Stimulated activated CD4-positive, alpha-beta T cell treated with anti-CD3 and anti-CD28 coated beads, Interleukin-1b, Interleukin-23, amount 100 ng/mL, for 24 hours (primary cell): ENCODE data around the gene ZNF579.

ENCODE experiments used
- DNase-seq, 4 experiments: peaks; one replicate each; pipeline ENCODE4 v3.0.0-alpha.2; 2020; ENCODE audit warnings: low read depth in 4 of 4, low spot score in 1 of 4

ZNF579 gene

DNA sequence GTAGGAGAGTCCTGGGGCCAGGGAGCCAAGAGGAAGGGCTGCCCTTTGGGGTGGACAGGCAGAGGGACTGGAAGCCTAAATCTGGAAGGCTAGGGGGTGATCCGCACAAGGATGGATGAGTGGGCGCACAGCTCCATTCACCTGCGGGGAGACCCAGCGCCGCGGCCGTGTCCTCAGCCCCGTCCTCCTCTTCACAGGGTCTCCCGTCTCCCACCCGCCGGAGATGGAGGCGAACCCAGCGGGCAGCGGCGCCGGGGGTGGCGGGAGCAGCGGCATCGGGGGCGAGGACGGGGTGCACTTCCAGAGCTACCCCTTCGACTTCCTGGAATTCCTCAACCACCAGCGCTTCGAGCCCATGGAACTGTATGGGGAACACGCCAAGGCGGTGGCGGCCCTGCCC, 32.7 kb upstream of the ZNF579 start:
- no peak for DNase-seq

DNA sequence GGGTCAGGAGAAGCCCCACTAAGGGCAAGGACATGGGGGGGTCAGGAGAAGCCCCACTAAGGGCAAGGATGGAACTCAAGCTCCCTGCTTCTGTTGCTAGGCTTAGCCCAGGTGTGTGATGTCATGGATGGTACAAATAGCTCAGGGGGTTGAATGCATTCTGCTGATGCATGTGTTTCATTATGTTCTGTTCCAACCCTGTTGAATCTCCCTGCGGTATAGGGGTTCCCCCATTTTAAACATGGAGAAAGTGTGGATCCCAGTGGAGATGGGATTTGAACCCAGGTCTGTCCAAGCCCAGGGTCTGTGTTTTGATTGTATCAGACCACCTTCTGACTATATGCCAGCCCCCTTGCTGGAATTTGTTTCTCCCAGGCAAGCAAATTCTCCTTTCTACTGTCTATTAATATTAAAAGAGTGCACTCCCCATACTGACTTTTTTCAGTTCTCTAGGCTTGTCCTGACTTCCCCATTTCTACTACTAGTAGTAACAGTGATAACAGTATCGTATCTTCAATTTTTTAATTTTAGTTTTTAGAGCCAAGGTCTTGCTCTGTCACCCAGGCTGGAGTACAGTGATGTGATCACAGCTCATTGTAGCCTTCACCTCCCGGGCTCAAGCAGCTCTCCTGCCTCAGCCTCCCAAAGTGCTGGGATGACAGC, 31.5 kb upstream of the ZNF579 start:
- DNase-seq, result no peak

- DNase-seq, result no peak
Observed at GRCh38 chr19:55611300-55611982, 30.8 kb upstream of the ZNF579 start.

DNA sequence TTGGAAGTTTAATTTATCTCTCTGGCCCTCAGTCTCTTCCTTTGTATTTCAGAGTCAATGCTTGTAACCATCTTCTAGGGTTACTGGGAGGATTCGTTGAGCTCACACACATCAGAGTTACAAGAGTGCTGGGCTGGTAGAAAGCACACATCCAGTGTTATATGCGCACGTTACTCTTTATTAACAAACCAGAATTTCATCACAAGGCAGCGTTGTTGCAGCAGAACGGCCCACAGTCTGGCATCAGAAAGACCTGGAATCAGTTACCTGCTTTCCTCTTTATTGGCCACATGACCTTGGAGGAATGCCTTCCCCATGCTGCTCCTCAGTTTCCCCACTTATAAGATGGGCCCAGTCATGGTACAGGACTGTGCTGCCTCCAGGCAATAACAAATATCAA, 28.7 kb upstream of the ZNF579 start:
- no peak for DNase-seq

- DNase-seq, result no peak
Observed at GRCh38 chr19:55606817-55607216, 26.2 kb upstream of the ZNF579 start.

DNA sequence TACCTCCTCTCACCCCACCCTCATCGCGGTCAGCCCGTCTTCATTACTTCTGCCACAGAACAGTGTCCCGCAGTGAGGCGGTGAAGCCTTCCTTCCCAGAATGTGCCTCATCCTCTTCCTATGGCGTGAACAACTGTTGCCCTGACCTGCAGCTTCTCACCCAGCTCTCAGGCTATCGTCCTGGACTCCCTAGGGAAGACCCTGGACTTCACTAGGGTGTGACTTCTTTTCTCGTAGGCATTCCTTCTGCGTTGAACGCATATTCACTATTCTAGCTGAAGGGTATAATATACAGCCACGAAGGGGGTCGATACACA, 25.8 kb upstream of the ZNF579 start:
- no peak for DNase-seq

DNA sequence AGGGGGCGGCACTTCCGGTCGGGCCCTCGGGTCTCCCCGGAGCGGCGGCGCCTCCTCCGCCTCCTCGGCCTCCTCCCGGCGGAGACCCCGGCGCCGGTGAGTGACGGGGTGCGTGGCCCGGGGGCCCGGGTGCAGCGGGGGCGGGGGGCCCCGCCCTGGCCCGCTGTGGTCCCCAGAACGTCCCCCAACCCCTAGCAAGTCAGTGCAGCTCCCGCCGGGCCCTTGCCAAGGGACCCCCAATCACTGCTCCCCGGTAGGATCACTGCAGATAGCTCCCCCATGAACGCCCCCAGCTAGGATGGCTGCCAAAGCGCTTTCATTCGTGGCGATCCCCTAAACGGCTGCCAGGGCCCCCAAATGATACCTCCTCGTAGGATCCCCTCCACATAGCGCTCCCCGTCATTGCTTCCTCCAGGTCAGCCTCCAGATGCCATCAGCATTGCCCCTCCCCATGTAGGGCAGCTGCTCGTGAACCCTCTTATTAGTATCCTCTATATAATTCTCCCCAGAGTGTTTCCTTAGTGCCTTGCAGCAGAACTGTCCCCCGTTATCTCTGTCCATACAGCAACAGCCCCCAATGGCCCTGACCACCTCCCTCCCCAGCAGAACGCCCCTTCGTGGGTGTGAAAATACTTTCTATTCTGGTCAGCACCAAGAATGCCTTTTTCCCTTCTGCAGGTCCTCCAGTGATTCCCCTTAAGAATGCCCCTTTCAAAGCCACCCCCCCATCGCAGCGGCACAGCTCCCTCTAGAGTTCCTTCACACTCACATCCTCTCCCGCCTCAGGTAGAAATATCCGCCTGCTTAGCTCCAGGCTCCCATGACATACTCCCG, 25.2 kb upstream of the ZNF579 start, which contains the start of gene ZNF865:
Gene ZNF865, plus strand, starts transcription at position 11 of the 834 bp plus-strand sequence. CDS start 7,972 bp downstream, outside the sequence.
- peak in 2 of 4 experiments; percentile 59 to 65 for DNase-seq

DNA sequence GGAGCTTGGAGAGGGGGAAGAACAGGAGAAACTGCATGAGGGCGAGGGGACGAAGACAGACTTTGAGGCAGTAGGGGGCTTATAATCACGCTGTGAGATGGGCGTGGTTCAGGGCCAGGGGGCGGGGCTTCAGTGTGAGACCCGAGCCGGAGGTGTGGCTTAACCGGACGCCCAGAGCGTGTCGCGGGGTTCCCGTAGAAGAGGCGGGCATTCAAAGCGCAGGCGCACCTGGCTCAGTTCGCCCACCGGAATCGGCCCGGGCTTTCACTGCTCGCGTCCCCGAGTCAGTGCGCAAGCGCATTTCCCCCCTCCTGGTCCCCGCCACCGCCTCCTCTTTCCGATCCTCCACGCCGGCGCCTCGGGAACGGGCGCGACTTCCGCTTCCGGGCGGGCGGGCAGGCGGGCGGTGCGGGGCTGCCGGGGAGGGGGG, 24.6 kb upstream of the ZNF579 start:
- peak; percentile 97 to 99 (median 98) for DNase-seq

GRCh38 chr19:55603581-55604292, 23.1 kb upstream of the ZNF579 start:
- DNase-seq, result no peak

- DNase-seq, result no peak
Observed at GRCh38 chr19:55603115-55603514, 22.5 kb upstream of the ZNF579 start.

DNA sequence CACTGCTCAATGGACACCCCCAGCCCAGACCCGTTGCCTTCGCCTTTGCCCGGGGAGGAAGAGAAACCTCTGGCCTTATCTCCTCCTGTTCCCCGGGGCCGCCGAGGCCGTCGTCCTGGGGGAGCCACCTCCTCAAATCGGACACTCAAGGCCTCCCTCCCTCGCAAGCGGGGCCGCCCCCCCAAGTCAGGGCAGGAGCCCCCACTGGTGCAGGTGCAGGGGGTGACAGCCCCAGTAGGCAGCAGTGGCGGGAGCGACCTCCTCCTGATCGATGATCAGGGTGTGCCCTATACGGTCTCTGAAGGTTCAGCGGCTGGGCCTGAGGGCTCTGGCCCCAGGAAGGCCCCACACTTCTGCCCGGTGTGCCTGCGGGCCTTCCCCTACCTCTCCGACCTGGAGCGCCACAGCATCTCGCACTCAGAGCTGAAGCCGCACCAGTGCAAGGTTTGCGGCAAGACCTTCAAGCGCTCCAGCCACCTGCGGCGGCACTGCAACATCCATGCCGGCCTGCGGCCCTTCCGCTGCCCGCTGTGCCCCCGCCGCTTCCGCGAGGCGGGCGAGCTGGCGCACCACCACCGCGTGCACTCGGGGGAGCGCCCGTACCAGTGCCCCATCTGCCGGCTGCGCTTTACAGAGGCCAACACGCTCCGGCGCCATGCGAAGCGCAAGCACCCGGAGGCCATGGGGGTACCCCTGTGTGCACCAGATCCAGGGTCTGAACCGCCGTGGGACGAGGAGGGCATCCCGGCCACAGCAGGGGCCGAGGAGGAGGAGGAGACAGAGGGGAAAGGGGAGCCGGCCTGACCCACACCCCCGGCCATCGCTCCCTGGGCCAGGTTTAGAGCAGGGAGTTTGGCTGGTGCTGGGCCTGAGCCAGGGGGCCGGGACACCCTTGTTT, 21.7 kb upstream of the ZNF579 start:
- DNase-seq, result no peak

- no peak for DNase-seq
Observed at GRCh38 chr19:55601084-55601483, 20.4 kb upstream of the ZNF579 start.

DNA sequence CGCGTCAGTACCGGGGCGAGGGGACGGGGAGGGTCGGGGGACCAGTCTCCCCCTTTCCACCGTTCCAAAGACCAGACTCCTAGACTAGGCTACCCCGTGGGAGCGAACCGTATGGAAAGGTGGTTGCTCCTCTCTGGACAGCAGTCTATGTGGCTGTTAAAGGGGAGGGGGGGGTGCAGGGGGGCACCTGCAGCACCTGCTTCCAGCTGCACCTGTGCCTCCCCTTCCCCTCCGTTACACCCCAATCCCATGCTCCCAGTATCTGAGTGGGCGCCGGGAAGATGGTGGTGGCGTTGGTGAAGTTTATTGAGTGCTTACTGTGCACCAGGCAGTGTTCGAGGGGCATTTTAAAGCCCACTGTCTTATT, 20.0 kb upstream of the ZNF579 start:
- DNase-seq, result no peak

DNA sequence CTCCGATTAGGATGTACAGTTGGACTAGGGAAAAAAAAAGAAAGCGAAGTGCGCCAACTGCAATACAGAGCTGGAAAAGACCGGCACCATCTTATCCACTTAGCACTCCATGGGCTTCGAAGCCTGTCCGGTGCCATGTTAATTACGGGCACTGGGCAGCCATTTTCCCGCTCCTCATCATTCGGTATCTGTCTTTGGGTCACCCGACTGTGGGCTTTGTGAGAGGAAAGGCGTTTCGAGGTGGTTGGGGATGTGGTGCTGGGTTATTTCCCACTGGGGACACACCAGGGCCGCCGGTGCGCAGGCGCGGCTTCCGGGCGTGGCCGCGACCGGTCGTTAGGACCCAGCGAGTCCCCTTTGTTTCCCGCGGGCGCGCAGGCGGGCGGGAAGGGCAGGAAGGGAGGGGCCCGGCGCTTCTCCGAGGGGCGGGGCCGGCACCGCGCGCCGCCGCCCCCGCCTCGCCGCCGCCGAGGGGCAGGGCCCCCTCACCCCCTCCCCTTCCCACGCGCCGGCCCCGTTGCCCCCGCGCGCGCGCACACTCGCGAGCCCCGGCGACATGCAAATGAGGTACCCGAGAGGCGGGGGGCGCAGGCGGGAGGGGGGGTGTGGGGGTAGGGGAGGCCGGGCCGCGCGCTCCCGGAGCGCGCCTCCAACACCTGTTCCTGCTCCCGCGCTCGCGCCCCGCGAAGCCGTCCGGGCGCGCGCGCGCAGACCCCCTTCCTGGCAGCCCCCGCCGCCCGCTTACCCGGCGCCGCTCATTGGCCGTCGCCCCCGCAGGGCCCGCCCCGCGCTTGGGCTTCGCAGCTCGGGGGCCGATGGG, 19.4 kb upstream of the ZNF579 start, which contains the start of gene ZNF524:
Gene ZNF524, plus strand, starts transcription at position 447 of the 820 bp plus-strand sequence. CDS start 1,825 bp downstream, outside the sequence.
- DNase-seq, result peak; percentile 62 to 77 (median 70)

DNA sequence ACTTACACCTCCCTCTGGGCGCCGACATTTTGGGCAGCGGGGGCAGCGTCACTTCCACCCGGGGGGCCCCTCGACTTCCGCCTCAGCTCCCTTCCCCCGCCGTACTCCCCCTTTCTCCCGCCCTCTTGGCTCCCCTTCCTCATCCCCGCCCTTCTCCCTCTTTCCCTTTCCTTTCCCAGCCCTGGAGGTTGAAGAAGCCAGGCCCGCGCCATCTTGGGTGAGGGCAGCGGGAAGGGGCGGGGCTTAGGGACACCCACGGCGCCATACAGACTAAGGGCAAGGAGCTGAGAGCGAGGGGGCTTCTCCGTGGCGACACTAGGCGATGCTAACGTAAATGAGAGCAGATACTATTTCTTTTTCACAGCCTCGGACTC, 18.8 kb upstream of the ZNF579 start, which contains the start of gene FIZ1:
Gene FIZ1, minus strand, starts transcription at position 50 of the 374 bp plus-strand sequence. CDS start 1,652 bp downstream, outside the sequence.
- DNase-seq, result peak; percentile 86 to 96 (median 92)

GRCh38 chr19:55598719-55599467, 18.2 kb upstream of the ZNF579 start:
- peak; percentile 73 to 96 (median 88) for DNase-seq

DNA sequence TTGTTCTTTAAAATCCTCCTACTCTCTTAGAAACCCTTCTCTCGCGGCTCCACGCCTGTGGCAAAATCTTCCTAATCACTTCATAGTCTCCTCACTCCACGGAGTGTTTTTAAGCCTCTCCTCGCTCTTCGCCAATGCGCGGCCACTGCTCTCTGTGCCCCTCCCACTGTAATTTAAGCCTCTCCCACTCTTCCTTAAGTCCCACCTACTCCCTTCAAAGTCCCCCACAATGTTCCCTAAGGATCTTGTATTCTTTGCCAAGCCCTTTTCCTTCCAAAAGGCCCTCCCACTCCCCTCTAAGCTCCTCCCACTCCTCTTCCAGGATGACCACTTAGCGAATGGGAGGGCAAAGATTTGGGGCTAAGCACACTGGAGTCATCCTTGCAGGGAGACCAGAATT, 17.4 kb upstream of the ZNF579 start:
- no peak for DNase-seq

GRCh38 chr19:55597501-55597921, 16.9 kb upstream of the ZNF579 start:
- DNase-seq, result no peak
